Astrocyte of the spinal cord (primary cell): ENCODE data around the gene RNF19B.

Source experiments
- DNase-seq: peaks from one replicate; pipeline ENCODE4 v3.0.0; 2011; ENCODE audit warnings: low read depth, low spot score
- H3K4me3 ChIP-seq: 2 replicates; pipeline ENCODE4 v1.5.1; 2011; ENCODE audit warnings: low read depth, mild to moderate bottlenecking, low read length, moderate library complexity
- CTCF ChIP-seq: IDR thresholded peaks from 2 replicates; pipeline ENCODE4 v1.5.1; 2012; ENCODE audit warnings: low read depth, mild to moderate bottlenecking, low read length, inconsistent platforms
- in situ Hi-C: cut with HindIII; loops from 2 replicates; pipeline ENCODE4 v1.10.0; 2017; ENCODE audit warnings: low sequenced_read_pairs

The RNF19B gene

GRCh38 chr1:32926562-32926961, 38.0 kb downstream of the RNF19B start:
- in situ Hi-C loops: no loop called here
- no peak for DNase-seq
- no peak for TF ChIP-seq CTCF
- no peak overlapping the region for H3K4me3 ChIP-seq

GRCh38 chr1:32925403-32926162, 39.0 kb downstream of the RNF19B start:
- DNase-seq: peak; percentile 22
- no peak overlapping the region for H3K4me3 ChIP-seq
- in situ Hi-C loops: no loop called here
- TF ChIP-seq CTCF: no peak

GRCh38 chr1:32924881-32925344, 39.7 kb downstream of the RNF19B start:
- DNase-seq: no peak
- in situ Hi-C loops: no loop called here
- no peak overlapping the region for H3K4me3 ChIP-seq
- no peak for TF ChIP-seq CTCF

- DNase-seq: no peak
- H3K4me3 ChIP-seq: no peak overlapping the region
- TF ChIP-seq CTCF: no peak
- in situ Hi-C loops: no loop called here
Measured at GRCh38 chr1:32920833-32921232, 43.8 kb downstream of the RNF19B start.

GRCh38 chr1:32919811-32920733, 44.5 kb downstream of the RNF19B start:
- DNase-seq: peak; percentile 58
- no peak overlapping the region for H3K4me3 ChIP-seq
- in situ Hi-C loops: no loop called here
- TF ChIP-seq CTCF: no peak

GRCh38 chr1:32918179-32918578, 46.4 kb downstream of the RNF19B start:
- H3K4me3 ChIP-seq: no peak overlapping the region
- DNase-seq: no peak
- no peak for TF ChIP-seq CTCF
- in situ Hi-C loops: no loop called here
